PC-9 (cell line): ENCODE results near the gene GABRG3. TPM values are rescaled to one million over a fixed set of nuclear protein-coding genes. Genes with fewer than 3 reads are reported as not detected.

Experiments used
- BruUV-seq: library from RNA; stranded (reverse); fragments of 400-500 nt; replicated peaks from 2 replicates; lab custom pipeline; 2021; lab: Mats Ljungman, UMichigan
- CTCF ChIA-PET: fragments of 300-600 bp; sonication (Branson Sonifier 250); formaldehyde crosslinking; loops from one replicate; lab custom pipeline; 2022; ENCODE audit warnings: antibody characterized with exemption; lab: Charles Lee
- POLR2A ChIA-PET: fragments of 300-600 bp; sonication (Branson Sonifier 250); formaldehyde crosslinking; loops from one replicate; lab custom pipeline; 2022; ENCODE audit warnings: antibody characterized with exemption; ENCODE audit not compliant: unreplicated experiment; lab: Charles Lee
- DNase-seq, 2 experiments: peaks; one replicate each; pipeline versions ENCODE4 v3.0.0 to v3.0.0-alpha.2; 2015 to 2022; ENCODE audit warnings: mixed read lengths in 1 of 2
- H2AFZ ChIP-seq: fragments of 200-600 bp; sonication (generic); 2 replicates; pipeline ENCODE4 v1.8.1; 2017; ENCODE audit warnings: antibody characterized with exemption
- H3F3A ChIP-seq: fragments of 200-600 bp; sonication (generic); 2 replicates; pipeline ENCODE4 v1.8.1; 2017; ENCODE audit warnings: antibody characterized with exemption, mild to moderate bottlenecking, low read depth; ENCODE audit not compliant: insufficient read depth
- H3K27ac ChIP-seq: fragments of 200-600 bp; sonication (generic); 2 replicates; pipeline ENCODE4 v1.6.1; 2016; ENCODE audit warnings: mixed run types
- H3K27me3 ChIP-seq: fragments of 200-600 bp; sonication (generic); 2 replicates; pipeline ENCODE4 v1.6.1; 2016; ENCODE audit warnings: low read depth, mixed run types; ENCODE audit not compliant: insufficient read depth
- H3K36me3 ChIP-seq: fragments of 200-600 bp; sonication (generic); 2 replicates; pipeline ENCODE4 v1.6.1; 2016; ENCODE audit warnings: low read depth, mixed run types
- H3K4me1 ChIP-seq: fragments of 200-600 bp; sonication (generic); replicated peaks from 2 replicates; pipeline ENCODE4 v1.6.1; 2016; ENCODE audit warnings: mixed run types; ENCODE audit not compliant: insufficient read depth
- H3K4me2 ChIP-seq: fragments of 200-600 bp; sonication (generic); 2 replicates; pipeline ENCODE4 v1.6.1; 2017; ENCODE audit warnings: mixed run types
- H3K4me3 ChIP-seq: fragments of 200-600 bp; sonication (generic); 2 replicates; pipeline ENCODE4 v1.6.1; 2016; ENCODE audit warnings: mixed run types
- H3K79me2 ChIP-seq: fragments of 200-600 bp; sonication (generic); 2 replicates; pipeline ENCODE4 v1.6.1; 2017; ENCODE audit warnings: low read depth, mixed run types
- H3K9me2 ChIP-seq: fragments of 200-600 bp; sonication (generic); 2 replicates; pipeline ENCODE4 v1.8.1; 2017; ENCODE audit warnings: mild to moderate bottlenecking; ENCODE audit not compliant: insufficient read depth
- H3K9me3 ChIP-seq: fragments of 200-600 bp; sonication (generic); 2 replicates; pipeline ENCODE4 v1.8.1; 2016; ENCODE audit warnings: low read depth; ENCODE audit not compliant: insufficient read depth
- H4K20me1 ChIP-seq: fragments of 200-600 bp; sonication (generic); 2 replicates; pipeline ENCODE4 v1.8.1; 2017; ENCODE audit not compliant: insufficient read depth
- CTCF ChIP-seq: fragments of 200-600 bp; sonication (generic); conservative IDR thresholded peaks from 2 replicates; pipeline ENCODE4 v1.6.1; 2017; ENCODE audit warnings: mixed run types, antibody characterized with exemption, mild to moderate bottlenecking, moderate library complexity
- EZH2 ChIP-seq: fragments of 200-600 bp; sonication (generic); IDR thresholded peaks from 2 replicates; pipeline ENCODE4 v1.8.0; 2017; ENCODE audit warnings: antibody characterized with exemption, low read depth
- intact Hi-C: fragments of 100-400 bp; cut with micrococcal nuclease; formaldehyde crosslinking; loops from one replicate; pipeline ENCODE4 v1.10.0; 2022; ENCODE audit not compliant: unreplicated experiment
- total RNA-seq: library from RNA; stranded (reverse); gene quantifications from 2 replicates; pipeline ENCODE4 v1.2.3, GENCODE V29; 2021

The GABRG3 gene
- total RNA-seq, 1 experiment from 2014 or later: not detected

GRCh38 chr15:27412415-27412814, 441.4 kb downstream of the GABRG3 start:
- intact Hi-C loops: no loop called here
- Histone ChIP-seq H3K79me2 (no peaks in the 10 kb centered on the region), H4K20me1 (no peaks in the 10 kb centered on the region), H3K4me2 (no peak overlapping the region), H3K27ac (no peak overlapping the region), H3K36me3 (no peaks in the 10 kb centered on the region), H3F3A (no peaks in the 10 kb centered on the region), H3K9me3 (no peaks in the 10 kb centered on the region), H3K4me3 (no peak overlapping the region), H3K9me2 (no peaks in the 10 kb centered on the region), H2AFZ (no peak overlapping the region), H3K27me3 (peaks cover 3% of the 10 kb centered on the region; the same call in 1 of the 2 replicates), H3K4me1 (no peaks in the 10 kb centered on the region)
- DNase-seq: no peak
- BruUV-seq: no TSS peak
- ChIA-PET POLR2A (no interaction called here), CTCF (no interaction called here)
- TF ChIP-seq EZH2 (no peak), CTCF (no peak)

DNA sequence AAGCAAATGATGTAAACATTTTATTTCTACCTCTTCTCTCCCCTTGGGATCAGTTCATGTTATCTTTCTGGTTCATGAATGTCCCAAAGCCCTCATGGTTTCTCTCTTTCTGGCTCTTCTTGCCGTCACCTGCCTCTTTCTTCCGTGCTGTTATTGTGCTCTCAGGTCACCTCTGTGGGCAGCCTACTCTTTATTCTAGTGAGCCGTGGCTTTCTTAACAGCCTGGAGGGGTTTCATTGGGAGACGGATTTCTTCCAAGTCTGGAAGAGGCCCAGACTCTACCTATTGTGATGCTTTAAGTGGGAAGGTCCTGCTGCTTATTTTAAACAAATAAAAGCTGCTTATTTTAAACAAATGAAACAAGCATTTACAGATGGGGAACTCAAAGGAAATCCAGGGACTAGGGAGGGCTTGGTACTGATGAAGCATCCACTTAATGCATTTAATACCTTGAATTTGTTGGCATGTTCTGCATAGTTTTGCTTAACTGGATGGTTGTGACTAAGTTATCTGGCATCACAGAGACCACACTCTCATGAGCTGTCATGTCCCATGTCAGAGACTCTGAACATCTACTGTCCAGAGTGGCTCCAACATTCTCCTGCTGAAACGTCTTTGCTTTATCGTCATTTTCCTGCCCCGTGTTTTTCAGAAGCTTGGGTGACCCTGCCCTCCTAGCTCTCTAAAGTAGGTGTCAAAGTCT, 443.3 kb downstream of the GABRG3 start:
- H4K20me1 ChIP-seq: no peaks in the 10 kb centered on the region
- H3K4me3 ChIP-seq: no peak overlapping the region
- ChIA-PET CTCF (no interaction called here), POLR2A (no interaction called here)
- H3K27me3 ChIP-seq: peaks cover 3% of the 10 kb centered on the region; the same call in 1 of the 2 replicates
- DNase-seq: no peak
- H3K4me2 ChIP-seq: no peak overlapping the region
- no peaks in the 10 kb centered on the region for H3F3A ChIP-seq
- no peaks in the 10 kb centered on the region for H3K36me3 ChIP-seq
- H2AFZ ChIP-seq: no peak overlapping the region
- H3K9me3 ChIP-seq: no peaks in the 10 kb centered on the region
- no peaks in the 10 kb centered on the region for H3K9me2 ChIP-seq
- no peak overlapping the region for H3K27ac ChIP-seq
- intact Hi-C loops: no loop called here
- no peak for TF ChIP-seq EZH2
- no peak for TF ChIP-seq CTCF
- no peaks in the 10 kb centered on the region for H3K4me1 ChIP-seq
- no peaks in the 10 kb centered on the region for H3K79me2 ChIP-seq
- BruUV-seq: no TSS peak

DNA sequence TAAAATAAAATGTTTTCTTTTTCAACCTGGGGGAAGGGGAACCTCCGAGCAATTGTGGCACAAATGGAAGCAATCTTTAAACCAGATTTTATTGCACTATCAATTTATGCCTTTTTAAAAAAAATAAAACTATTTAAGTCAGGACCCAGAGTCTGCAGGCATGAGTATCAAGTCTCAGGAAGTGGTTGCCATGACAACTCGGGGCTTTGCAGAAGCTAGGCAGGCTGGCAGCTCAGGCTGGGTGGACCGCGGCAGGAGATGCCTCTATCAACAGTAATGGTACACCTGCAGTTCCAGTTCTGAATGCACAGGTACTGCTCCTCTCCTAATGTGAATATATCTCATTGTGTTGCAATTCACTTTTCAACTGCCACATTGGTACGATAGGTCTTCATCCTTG, 447.7 kb downstream of the GABRG3 start:
- H3K79me2 ChIP-seq: no peaks in the 10 kb centered on the region
- H3K4me2 ChIP-seq: no peak overlapping the region
- BruUV-seq: no TSS peak
- intact Hi-C loops: no loop called here
- ChIA-PET CTCF (no interaction called here), POLR2A (no interaction called here)
- H3F3A ChIP-seq: no peaks in the 10 kb centered on the region
- H3K9me2 ChIP-seq: no peaks in the 10 kb centered on the region
- H4K20me1 ChIP-seq: no peaks in the 10 kb centered on the region
- no peaks in the 10 kb centered on the region for H3K27me3 ChIP-seq
- H3K4me3 ChIP-seq: no peak overlapping the region
- no peaks in the 10 kb centered on the region for H3K4me1 ChIP-seq
- H2AFZ ChIP-seq: no peak overlapping the region
- TF ChIP-seq CTCF: no peak
- no peak for TF ChIP-seq EZH2
- no peak overlapping the region for H3K27ac ChIP-seq
- DNase-seq: no peak
- no peaks in the 10 kb centered on the region for H3K9me3 ChIP-seq
- H3K36me3 ChIP-seq: no peaks in the 10 kb centered on the region
